MG63 (cell line): ENCODE results near the gene AP1S1. TPM values are rescaled to one million over a fixed set of nuclear protein-coding genes. Genes with fewer than 3 reads are reported as not detected.
"Not testable (repeated sequence)": the region's sequence is repeated elsewhere in the genome, so short reads cannot be mapped to it uniquely, and the experiment has no call there.

ENCODE experiments used
- DNase-seq: peaks from one replicate; pipeline ENCODE4 v3.0.0-alpha.2; 2020
- H3K27me3 ChIP-seq: fragments of 250-450 bp; sonication (Bioruptor Pico); 2 replicates; pipeline ENCODE4 v1.5.1; 2020; ENCODE audit warnings: mild to moderate bottlenecking, moderate library complexity
- H3K36me3 ChIP-seq: fragments of 250-450 bp; sonication (Bioruptor Pico); 2 replicates; pipeline ENCODE4 v1.5.1; 2020; ENCODE audit warnings: mild to moderate bottlenecking, moderate library complexity
- H3K4me3 ChIP-seq: fragments of 250-450 bp; sonication (Bioruptor Pico); 2 replicates; pipeline ENCODE4 v1.5.1; 2020; ENCODE audit warnings: mild to moderate bottlenecking, moderate library complexity
- H3K9me3 ChIP-seq: fragments of 250-450 bp; sonication (Bioruptor Pico); 2 replicates; pipeline ENCODE4 v1.5.1; 2020; ENCODE audit warnings: mild to moderate bottlenecking, moderate library complexity
- total RNA-seq: library from RNA; depleted of rRNA; stranded (reverse); fragments of >200 nt; shearing (Covaris generic); gene quantifications from 2 replicates; pipeline ENCODE4 v1.2.3, GENCODE V29; 2014; ENCODE audit warnings: low replicate concordance

Gene AP1S1
- total RNA-seq, 1 experiment from 2014 or later: 153 TPM

- peaks cover 36% of the 10 kb centered on the region for H3K27me3 ChIP-seq
- no peaks in the 10 kb centered on the region for H3K36me3 ChIP-seq
- H3K9me3 ChIP-seq: no peaks in the 10 kb centered on the region
- H3K4me3 ChIP-seq: no peak overlapping the region; the same call in 1 of the 2 replicates
- DNase-seq: peak; percentile 84
Measured at GRCh38 chr7:101172854-101173751, 18.8 kb downstream of the AP1S1 start.

GRCh38 chr7:101173752-101174244 is 19.5 kb downstream of the AP1S1 start:
- H3K4me3 ChIP-seq: no peak overlapping the region
- no peaks in the 10 kb centered on the region for H3K9me3 ChIP-seq
- H3K36me3 ChIP-seq: no peaks in the 10 kb centered on the region
- peaks cover 36% of the 10 kb centered on the region for H3K27me3 ChIP-seq
- peak; percentile 18 for DNase-seq

GRCh38 chr7:101174322-101174854 is 20.1 kb downstream of the AP1S1 start:
- H3K4me3 ChIP-seq: no peak overlapping the region
- no peaks in the 10 kb centered on the region for H3K9me3 ChIP-seq
- no peak for DNase-seq
- H3K27me3 ChIP-seq: peaks cover 36% of the 10 kb centered on the region
- no peaks in the 10 kb centered on the region for H3K36me3 ChIP-seq

GRCh38 chr7:101175664-101176063 is 21.4 kb downstream of the AP1S1 start:
- Histone ChIP-seq H3K36me3 (no peaks in the 10 kb centered on the region), H3K9me3 (no peaks in the 10 kb centered on the region), H3K27me3 (peaks cover 23% of the 10 kb centered on the region), H3K4me3 (no peak overlapping the region)
- DNase-seq: no peak

- DNase-seq: no peak
- no peak overlapping the region for H3K4me3 ChIP-seq
- H3K27me3 ChIP-seq: peaks cover 7% of the 10 kb centered on the region
- H3K9me3 ChIP-seq: no peaks in the 10 kb centered on the region
- no peaks in the 10 kb centered on the region for H3K36me3 ChIP-seq
Measured at GRCh38 chr7:101177644-101178043, 23.4 kb downstream of the AP1S1 start.

- no peaks in the 10 kb centered on the region for H3K27me3 ChIP-seq
- no peaks in the 10 kb centered on the region for H3K36me3 ChIP-seq
- no peak for DNase-seq
- no peak overlapping the region for H3K4me3 ChIP-seq
- H3K9me3 ChIP-seq: no peaks in the 10 kb centered on the region
Measured at GRCh38 chr7:101179117-101179516, 24.8 kb downstream of the AP1S1 start.

GRCh38 chr7:101179713-101180112 is 25.4 kb downstream of the AP1S1 start:
- H3K9me3 ChIP-seq: no peaks in the 10 kb centered on the region
- no peak for DNase-seq
- H3K4me3 ChIP-seq: no peak overlapping the region
- H3K27me3 ChIP-seq: no peaks in the 10 kb centered on the region
- no peaks in the 10 kb centered on the region for H3K36me3 ChIP-seq

GRCh38 chr7:101180130-101180755 is 26.0 kb downstream of the AP1S1 start, which contains the start of gene NAT16:
NAT16 (minus strand) TSS chr7:101180293; CDS start chr7:101174807, 5,486 bp downstream.
- Histone ChIP-seq H3K4me3 (no peak within 1 kb of the TSS), H3K27me3 (no peaks in the 10 kb centered on the region), H3K36me3 (no peaks in the 10 kb centered on the region), H3K9me3 (no peaks in the 10 kb centered on the region)
- DNase-seq: no peak

GRCh38 chr7:101185258-101185839 is 31.1 kb downstream of the AP1S1 start:
- Histone ChIP-seq H3K27me3 (no peaks in the 10 kb centered on the region), H3K4me3 (no peak overlapping the region), H3K36me3 (no peaks in the 10 kb centered on the region), H3K9me3 (no peaks in the 10 kb centered on the region)
- no peak for DNase-seq

GRCh38 chr7:101186194-101186593 is 31.9 kb downstream of the AP1S1 start:
- no peaks in the 10 kb centered on the region for H3K9me3 ChIP-seq
- no peak overlapping the region for H3K4me3 ChIP-seq
- no peaks in the 10 kb centered on the region for H3K27me3 ChIP-seq
- no peaks in the 10 kb centered on the region for H3K36me3 ChIP-seq
- no peak for DNase-seq

GRCh38 chr7:101186844-101187428 is 32.7 kb downstream of the AP1S1 start:
- Histone ChIP-seq H3K9me3 (no peaks in the 10 kb centered on the region), H3K27me3 (no peaks in the 10 kb centered on the region), H3K36me3 (no peaks in the 10 kb centered on the region), H3K4me3 (no peak overlapping the region)
- DNase-seq: no peak

- H3K36me3 ChIP-seq: no peaks in the 10 kb centered on the region
- H3K27me3 ChIP-seq: no peaks in the 10 kb centered on the region
- H3K4me3 ChIP-seq: no peak overlapping the region
- DNase-seq: no peak
- no peaks in the 10 kb centered on the region for H3K9me3 ChIP-seq
Measured at GRCh38 chr7:101189109-101189508, 34.8 kb downstream of the AP1S1 start.

- no peaks in the 10 kb centered on the region for H3K9me3 ChIP-seq
- no peak overlapping the region for H3K4me3 ChIP-seq
- no peaks in the 10 kb centered on the region for H3K27me3 ChIP-seq
- H3K36me3 ChIP-seq: no peaks in the 10 kb centered on the region
- no peak for DNase-seq
Measured at GRCh38 chr7:101195884-101196283, 41.6 kb downstream of the AP1S1 start.

- no peak for DNase-seq
- H3K4me3 ChIP-seq: no peak overlapping the region
- H3K36me3 ChIP-seq: no peaks in the 10 kb centered on the region
- no peaks in the 10 kb centered on the region for H3K27me3 ChIP-seq
- no peaks in the 10 kb centered on the region for H3K9me3 ChIP-seq
Measured at GRCh38 chr7:101197991-101198390, 43.7 kb downstream of the AP1S1 start.

GRCh38 chr7:101198476-101198875 is 44.2 kb downstream of the AP1S1 start:
- no peak overlapping the region for H3K4me3 ChIP-seq
- no peak for DNase-seq
- no peaks in the 10 kb centered on the region for H3K36me3 ChIP-seq
- H3K9me3 ChIP-seq: no peaks in the 10 kb centered on the region
- no peaks in the 10 kb centered on the region for H3K27me3 ChIP-seq

- not testable (repeated sequence) for H3K4me3 ChIP-seq, H3K36me3 ChIP-seq, H3K9me3 ChIP-seq, H3K27me3 ChIP-seq, DNase-seq
Measured at GRCh38 chr7:101199522-101199921, 45.2 kb downstream of the AP1S1 start.

GRCh38 chr7:101200504-101200861 is 46.2 kb downstream of the AP1S1 start:
- Histone ChIP-seq H3K36me3 (no peaks in the 10 kb centered on the region), H3K27me3 (no peaks in the 10 kb centered on the region), H3K9me3 (no peaks in the 10 kb centered on the region), H3K4me3 (no peak overlapping the region)
- no peak for DNase-seq
